ENCODE results near the gene NUP93.

Gene NUP93

GRCh38 chr16:56817938-56818337, 88.0 kb downstream of the NUP93 start:
- no peak for DNase-seq (ENCODE audit: low spot score)

- DNase-seq (ENCODE audit: low spot score): no peak
These were observed 93.3 kb downstream of the NUP93 start for GRCh38 chr16:56823081-56823733.

- DNase-seq (ENCODE audit: low spot score): no peak
These were observed 94.4 kb downstream of the NUP93 start for GRCh38 chr16:56824331-56824730.

- no peak for DNase-seq (ENCODE audit: low spot score)
These were observed 94.9 kb downstream of the NUP93 start for GRCh38 chr16:56824804-56825203.

GRCh38 chr16:56825826-56826225, 95.9 kb downstream of the NUP93 start:
- no peak for DNase-seq (ENCODE audit: low spot score)

- no peak for DNase-seq (ENCODE audit: low spot score)
These were observed 98.7 kb downstream of the NUP93 start for GRCh38 chr16:56828647-56829046.

GRCh38 chr16:56830669-56831068, 100.7 kb downstream of the NUP93 start:
- DNase-seq (ENCODE audit: low spot score): no peak

GRCh38 chr16:56832768-56833167, 102.8 kb downstream of the NUP93 start:
- no peak for DNase-seq (ENCODE audit: low spot score)

- no peak for DNase-seq (ENCODE audit: low spot score)
These were observed 103.5 kb downstream of the NUP93 start for GRCh38 chr16:56833243-56833970.

GRCh38 chr16:56835320-56835719, 105.4 kb downstream of the NUP93 start:
- no peak for DNase-seq (ENCODE audit: low spot score)

- no peak for DNase-seq (ENCODE audit: low spot score)
These were observed 106.7 kb downstream of the NUP93 start for GRCh38 chr16:56836410-56837230.

GRCh38 chr16:56838622-56839337, 108.9 kb downstream of the NUP93 start:
- no peak for DNase-seq (ENCODE audit: low spot score)

- no peak for DNase-seq (ENCODE audit: low spot score)
These were observed 111.3 kb downstream of the NUP93 start for GRCh38 chr16:56841233-56841632.

GRCh38 chr16:56841659-56842058, 111.7 kb downstream of the NUP93 start:
- DNase-seq (ENCODE audit: low spot score): no peak

GRCh38 chr16:56842133-56842532, 112.2 kb downstream of the NUP93 start:
- DNase-seq (ENCODE audit: low spot score): no peak

- DNase-seq (ENCODE audit: low spot score): no peak
These were observed 114.1 kb downstream of the NUP93 start for GRCh38 chr16:56844056-56844455.

GRCh38 chr16:56847173-56847910, 117.4 kb downstream of the NUP93 start:
- DNase-seq (ENCODE audit: low spot score): no peak

- no peak for DNase-seq (ENCODE audit: low spot score)
These were observed 118.4 kb downstream of the NUP93 start for GRCh38 chr16:56848029-56848936.

- DNase-seq (ENCODE audit: low spot score): no peak
These were observed 119.2 kb downstream of the NUP93 start for GRCh38 chr16:56848955-56849689.

Measured in hematopoietic multipotent progenitor cell treated with erythropoietin and hydrocortisone succinate and interleukin-3 and kit ligand, for 15 days (in vitro differentiated cells).